DMS 273 treated with DMSO at 0.1 percent for 48 hours (cell line): ENCODE data around the gene AGXT.
A peak's percentile ranks its signal among the peaks of the same experiment; 100 is the strongest.

Experiments used
- DNase-seq: peaks from one replicate; lab custom pipeline; 2025; lab: John Stamatoyannopoulos, UW

Gene AGXT

DNA sequence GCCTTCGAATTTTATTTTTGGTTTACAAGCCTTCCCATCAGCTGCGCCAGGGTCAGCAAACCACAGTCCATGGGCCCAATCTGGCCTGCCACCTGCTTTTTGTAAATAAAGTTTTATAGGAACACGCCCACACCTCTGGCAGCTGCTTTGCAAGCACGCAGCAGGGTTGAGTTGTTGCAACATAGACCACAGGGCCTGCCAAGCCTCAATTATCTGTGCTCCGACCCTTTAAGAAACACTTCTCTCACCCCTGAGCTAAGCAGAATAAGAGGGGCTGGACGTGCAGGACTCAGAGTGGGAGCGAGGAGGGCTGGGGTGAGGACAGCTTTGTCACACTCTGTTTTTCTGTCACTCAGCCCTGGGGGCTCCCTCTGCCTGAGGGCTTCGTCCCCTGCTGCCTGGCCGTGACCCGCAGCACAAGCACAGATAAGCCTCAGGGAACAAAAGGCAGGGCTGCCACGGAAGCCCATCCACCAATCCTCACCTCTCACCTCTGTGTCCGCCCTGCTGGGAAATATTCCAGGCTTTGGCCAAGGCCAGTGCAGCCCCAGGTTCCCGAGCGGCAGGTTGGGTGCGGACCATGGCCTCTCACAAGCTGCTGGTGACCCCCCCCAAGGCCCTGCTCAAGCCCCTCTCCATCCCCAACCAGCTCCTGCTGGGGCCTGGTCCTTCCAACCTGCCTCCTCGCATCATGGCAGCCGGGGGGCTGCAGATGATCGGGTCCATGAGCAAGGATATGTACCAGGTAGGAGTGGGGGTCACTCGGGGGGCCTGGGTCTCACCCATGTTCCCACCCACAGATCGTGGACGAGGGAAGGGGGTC lies at the start of gene AGXT:
TSS of gene AGXT (plus strand) at position 539 of the 823 bp plus-strand sequence. CDS start at position 581, 42 bp downstream.
- DNase-seq = no peak

DNA sequence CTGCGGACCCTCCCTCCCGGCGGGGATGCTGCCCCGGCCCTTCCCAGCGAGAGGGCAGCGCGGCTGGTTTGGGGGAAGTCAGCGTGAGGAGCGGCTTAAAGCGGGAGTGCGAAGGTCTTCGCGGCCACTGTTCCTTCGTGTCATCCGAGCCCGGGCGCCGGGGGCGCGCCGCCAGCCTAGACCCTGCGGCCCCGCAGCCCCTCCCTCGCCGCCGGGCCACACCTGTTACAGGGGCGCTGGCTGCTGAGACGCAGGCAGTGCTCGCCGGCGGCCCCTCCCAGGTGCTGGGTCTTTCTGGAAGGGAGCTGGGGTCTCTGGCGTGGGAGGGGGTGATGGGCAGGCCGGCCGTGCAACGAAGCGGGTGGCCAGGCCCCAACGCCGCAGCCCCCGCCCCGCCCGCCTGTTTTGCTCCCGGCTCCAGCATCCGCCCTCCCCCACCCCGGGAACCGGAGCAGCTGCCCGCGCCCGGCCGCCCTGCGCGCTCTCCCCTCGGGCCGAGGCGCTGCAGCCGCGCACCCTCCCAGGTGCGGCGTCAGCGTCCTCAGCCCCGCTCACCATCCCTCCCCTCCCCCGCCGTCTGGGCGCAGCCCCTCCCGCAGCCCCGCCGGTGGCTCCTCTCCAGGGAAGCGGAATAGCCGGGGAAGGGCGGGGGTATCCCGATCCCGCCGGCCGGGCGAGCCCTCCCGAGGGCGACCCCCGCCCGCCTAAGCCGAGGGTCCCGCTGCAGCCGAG lies 49.3 kb upstream of the AGXT start:
- DNase-seq = no peak

DNA sequence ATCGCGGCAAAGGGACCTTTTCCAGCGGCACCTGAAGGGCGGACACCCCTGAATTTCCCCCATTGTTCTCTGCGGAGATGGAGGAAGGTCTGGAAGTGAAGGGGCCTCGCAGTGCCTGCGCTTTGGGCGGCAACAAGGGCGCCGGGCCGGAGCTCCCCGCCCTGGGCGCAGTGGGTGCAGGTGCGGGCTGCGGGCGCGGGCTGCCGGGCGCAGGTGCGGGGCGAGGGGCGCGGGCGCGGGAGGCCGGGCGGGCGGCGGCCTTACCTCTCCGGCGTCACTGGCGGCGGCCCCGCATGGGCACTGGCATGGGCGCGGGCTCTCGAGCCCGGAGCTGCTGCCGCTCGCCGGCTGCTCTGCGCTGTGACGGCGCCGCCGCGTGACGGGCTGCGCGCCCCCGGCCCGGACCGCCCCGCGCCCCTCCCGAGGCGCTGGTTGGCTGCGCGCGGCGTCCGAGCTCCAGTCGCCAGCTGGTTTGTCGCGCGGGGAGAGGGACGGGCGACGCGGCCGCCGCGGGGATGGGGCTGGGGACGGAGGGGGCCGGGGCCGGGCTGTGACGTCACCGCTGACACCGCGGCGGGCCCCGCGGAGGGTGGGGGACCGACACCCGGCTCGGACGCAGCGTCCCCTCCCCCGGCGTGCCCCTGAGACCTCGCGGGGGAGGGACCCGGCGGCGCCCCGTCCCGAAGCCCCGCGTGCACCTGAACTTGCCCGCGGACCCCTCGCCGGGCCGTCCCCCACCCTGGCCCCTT lies 48.6 kb upstream of the AGXT start, which contains the start of gene KIF1A:
TSS of gene KIF1A (minus strand) at position 362 of the 749 bp plus-strand sequence. CDS start 22,467 bp downstream, outside the sequence.
- DNase-seq = no peak

DNA sequence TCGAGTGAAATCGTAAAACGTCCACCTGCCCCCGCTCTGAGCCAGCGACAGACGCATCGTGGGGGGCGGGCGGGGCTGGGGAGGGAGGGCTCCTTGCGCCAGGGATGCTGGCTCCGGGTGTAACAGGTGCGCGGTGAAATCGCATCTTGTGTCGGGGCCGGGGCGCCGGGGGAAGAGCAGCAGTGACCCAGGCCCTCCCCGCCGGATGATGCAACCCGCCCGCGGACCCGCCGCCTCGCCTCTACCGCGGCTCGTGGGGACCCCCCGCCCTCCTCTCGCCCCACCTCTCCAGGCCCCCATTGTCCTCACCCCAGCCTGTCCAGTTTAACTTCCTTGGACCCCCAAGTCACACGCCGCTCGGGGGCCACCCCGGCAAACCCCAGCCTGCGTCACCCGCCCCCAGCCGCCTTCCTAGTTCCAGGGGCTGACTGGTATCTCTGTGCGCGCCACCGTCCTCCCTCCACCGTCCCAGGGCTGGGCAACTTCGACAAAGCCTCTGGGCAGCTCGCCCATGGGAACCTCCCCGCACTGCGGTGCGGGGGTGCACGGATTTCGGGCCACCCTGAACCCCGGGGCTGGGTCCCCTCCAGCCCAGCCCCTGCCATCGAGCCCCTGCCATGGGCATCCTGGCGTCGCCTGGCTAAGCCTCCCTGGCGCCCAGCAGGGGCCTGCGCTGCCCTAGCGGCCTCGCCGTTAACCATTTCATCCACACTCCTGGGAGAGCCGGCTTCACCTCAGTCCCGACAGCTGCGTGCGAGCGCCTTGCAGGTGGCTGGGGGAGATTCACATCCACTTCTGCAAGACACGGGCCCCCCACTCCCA lies 47.8 kb upstream of the AGXT start:
- no peak for DNase-seq

DNA sequence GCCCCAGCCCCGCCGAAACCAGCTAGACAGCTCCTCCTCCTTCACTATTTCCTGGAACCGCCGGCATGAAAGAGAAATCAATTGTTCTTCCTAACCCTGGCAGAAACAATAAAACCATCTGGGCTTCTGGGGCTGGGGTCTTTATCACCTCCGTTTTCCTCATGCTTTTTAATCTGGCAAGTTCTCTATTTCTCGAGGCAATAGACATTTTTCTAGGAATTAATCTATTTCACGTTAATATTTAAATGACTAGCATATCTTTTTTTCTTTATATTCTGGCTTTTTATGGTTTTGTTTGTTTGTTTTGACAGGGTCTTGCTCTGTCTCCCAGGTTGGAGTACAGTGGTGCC lies 47.2 kb upstream of the AGXT start:
- no peak for DNase-seq

DNA sequence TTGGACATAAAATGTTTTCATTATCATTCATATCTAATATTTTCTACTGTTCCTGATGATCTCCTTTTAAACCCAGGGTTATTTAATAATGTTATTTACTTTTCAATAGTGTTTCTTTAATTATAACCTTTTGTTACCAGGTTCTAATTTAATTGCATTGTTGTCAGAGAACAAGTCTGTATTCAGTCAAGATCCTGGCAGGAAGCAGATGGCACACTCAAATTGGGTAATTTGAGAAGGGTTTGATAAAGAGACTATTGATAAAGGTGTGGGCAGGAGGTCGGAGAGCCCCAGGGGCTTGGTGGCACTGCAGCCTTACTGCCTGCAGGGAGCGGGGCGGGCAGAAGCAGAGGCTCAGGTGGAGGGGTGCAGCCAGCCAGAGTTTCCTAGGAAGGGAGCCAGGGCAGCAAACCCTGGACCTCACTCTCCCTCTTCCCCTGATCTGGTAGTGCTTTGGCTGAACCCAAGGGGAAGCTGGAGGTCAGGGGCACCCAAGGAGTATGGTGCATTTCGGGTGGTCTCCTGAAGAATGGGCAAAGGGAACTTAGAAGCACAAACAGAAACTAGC lies 46.3 kb upstream of the AGXT start:
- DNase-seq = no peak

DNA sequence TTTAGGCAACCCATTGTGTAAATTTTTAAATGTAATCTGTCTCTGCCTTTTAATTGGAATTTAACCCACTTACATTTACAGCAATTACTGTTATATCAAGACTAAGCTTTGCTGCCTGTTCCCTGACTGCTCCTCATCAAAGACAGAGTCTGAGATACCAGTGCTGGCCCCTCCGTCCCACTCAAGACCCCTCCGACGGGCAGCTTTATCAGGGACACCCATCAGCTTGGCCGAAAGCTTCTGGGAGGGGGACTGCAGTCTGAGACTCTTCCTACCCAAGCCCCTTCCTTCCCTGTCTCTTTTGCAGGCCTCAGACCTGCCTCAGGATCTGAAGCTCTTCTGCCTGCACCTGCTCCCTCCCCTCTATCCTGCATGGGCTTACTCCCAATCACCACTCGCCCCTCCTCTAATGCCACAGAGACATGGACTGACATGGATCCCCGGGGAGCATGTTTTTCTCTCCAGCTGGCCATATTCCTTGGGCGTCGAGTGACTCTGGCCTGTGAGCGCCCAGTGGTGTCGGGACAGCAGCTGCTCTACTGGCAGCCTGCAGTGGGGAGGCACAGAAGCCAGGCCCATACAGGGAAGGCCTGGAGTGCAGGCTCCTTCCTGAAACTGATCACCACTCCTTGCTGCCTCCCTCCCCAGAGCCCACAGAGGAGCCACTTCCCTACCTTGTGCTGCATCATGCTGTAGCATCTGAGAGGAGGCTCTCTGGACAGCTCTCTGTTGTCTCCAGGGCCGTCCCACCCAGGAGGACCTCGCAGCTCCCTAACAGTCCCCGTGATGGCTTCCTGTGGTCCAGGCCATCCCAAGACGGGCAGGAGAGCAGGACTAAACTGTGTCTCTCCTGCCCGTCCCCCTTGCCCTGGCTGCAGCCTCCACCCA lies 44.9 kb upstream of the AGXT start:
- no peak for DNase-seq

DNA sequence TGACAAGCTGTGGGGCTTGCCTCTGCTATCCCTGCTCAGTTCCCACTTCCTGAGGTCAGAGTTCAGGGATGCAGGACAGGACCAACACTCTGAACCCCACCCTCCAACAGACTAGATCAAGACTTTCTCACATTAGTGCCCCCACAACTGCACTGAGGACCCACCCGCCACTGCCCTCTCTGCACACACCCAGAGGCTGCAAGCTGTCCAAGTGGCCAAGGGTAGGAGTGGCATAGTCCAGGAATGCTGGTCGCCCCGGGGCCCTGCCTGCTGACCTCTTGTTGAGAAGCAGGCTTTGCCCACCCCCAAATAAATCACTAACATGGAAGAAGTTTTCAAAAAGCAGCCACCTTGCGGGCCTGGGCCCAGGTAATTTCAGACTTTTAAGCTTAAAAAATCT lies 43.1 kb upstream of the AGXT start:
- no peak for DNase-seq

DNA sequence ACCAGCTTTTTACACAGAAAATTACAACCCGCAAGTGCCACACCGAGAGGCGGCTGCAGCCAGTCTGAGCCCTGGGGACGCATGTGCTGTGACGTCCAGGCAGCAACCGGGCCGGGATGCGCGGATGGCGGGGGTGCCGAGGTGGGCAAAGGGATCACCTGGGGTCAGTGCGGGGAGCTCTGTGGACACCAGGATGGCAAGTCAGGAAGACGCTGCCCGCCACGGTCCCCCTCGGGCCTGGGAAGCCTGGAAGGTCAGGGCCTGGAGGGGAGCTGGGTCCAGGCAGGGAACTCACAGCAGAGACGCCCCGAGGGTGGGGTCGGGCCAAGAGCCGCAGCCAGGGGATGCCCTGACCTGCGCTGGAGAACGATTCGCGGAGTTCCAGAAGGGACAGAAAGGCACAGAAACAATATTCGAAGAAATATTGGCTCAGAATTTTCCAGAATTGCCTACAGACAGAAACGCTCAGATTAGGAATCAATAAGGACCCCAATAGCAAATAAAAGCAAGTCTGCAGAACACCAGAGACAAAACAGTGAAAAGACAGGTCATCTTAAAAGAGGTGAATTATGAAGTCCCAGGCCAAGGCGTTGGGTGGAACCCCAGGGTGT lies 36.9 kb upstream of the AGXT start:
- no peak for DNase-seq

DNA sequence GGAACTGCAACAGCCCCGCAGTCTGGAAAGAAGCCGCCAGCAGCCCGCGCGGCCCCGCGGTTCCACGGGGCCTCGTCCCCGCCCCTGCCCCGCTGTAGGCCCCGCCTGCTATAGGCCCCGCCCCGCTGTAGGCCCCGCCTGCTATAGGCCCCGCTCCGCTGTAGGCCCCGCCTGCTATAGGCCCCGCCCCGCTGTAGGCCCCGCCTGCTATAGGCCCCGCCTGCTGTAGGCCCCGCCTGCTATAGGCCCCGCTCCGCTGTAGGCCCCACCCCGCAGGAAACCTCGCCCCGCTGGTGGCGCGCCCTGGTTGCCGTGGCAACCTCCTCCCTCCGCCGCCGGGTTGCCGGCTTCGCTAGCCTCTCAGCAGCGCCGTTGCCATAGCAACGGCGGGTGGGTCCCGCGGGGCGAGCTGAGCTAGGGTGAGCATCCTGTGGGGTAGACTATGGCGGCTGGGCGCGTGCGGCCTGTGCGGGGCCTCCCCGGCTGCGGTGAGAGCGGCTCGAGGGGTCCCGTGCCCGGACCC lies 36.4 kb upstream of the AGXT start:
- DNase-seq = peak; percentile 75

DNA sequence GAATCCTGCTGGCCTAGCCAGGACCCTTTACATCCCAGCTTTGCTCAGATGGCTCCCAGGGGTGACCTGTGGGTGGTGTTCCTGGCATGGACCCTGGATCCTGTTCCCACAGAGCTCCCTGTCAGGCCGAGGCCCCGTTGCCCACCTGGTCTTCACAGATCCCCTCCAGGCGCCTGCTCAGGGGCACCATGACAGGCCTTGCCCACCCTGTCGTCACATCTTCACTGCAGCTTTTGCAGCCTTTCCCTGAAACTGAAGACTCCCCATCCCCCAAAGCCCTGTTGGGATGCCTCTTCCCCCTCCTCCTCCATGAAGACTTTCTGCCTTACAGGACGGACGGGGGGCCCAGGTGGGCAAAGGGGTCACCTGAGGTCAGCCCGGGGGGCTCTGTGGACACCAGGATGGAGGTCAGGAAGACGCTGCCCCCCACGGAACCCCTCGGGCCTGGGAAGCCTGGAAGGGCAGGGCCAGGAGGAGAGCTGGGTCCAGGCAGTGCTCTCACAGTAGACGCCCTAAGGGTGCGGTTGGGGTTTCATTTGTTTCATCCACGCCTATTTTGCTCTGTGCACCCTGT lies 35.6 kb upstream of the AGXT start:
- no peak for DNase-seq

DNA sequence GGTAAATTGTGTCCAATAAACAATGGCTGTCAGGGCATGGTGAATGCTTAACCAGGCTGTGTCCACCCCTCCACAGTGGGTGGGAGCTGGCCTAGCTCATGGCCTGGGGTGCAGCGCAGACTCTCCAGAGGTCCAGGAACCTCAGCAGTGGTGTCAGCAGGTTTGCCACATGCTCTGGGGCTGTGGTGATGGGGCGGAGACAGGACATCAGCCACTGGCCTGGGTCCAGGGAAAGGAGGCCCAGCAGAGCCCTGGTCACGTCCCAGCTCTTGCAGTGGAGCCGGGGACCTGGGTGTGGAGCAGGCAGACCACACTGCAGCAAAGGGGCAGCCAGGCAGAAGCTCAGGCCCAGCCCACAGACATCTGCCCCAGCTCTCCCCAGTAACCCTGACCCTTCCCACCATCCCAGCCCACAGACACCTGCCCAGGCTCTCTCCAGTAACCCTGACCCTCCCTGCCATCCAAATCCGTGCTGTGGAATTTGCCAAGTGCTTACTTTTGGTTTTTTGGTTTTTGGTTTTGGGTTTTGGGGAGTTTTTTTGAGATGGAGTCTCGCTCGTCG lies 34.8 kb upstream of the AGXT start:
- DNase-seq = no peak

DNA sequence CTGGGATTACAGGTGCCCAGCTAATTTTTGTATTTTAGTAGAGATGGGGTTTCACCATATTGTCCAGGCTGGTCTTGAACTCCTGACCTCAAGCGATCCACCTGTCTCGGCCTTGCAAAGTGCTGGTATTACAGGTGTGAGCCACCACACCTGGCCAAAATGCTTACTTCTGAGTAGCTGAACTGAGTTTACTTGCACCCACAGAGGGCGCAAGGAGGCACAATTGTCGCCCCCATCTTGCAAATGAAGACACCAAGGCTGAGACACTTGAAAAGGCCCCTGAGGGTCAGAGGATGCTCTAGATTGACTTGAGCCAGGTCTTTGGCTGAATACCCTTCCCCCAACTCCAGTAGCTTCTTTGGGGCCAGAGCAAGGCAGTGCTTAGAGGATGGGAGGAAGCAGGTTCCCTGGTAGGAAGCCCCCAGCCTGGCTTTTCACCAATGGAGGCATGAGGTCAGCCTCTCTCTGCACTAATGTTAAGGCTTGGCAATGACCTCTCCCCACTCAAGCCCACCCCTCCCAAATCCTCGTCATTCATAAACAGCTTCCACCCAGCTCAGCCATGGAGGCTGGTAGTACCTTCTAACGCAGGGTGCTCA lies 34.1 kb upstream of the AGXT start:
- no peak for DNase-seq

DNA sequence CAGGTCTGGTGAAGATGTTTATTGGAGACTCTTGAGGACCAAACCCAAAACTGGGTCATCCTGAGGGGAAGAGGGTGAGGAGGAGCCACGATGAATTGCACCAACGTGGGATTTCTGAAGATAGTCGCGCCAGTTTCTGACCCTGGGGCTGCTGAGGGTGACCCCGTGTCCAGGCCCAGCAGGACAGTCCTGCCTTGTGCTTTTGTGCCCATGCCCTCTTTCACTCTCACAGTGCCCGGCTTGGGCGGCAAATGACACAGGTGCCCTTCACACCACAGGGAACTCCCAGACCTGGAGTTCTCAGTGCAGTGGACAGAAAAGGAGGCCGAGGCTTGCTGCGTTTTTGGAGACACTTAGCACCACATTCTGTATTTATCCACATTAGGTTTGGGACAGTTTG lies 33.1 kb upstream of the AGXT start:
- DNase-seq = no peak

DNA sequence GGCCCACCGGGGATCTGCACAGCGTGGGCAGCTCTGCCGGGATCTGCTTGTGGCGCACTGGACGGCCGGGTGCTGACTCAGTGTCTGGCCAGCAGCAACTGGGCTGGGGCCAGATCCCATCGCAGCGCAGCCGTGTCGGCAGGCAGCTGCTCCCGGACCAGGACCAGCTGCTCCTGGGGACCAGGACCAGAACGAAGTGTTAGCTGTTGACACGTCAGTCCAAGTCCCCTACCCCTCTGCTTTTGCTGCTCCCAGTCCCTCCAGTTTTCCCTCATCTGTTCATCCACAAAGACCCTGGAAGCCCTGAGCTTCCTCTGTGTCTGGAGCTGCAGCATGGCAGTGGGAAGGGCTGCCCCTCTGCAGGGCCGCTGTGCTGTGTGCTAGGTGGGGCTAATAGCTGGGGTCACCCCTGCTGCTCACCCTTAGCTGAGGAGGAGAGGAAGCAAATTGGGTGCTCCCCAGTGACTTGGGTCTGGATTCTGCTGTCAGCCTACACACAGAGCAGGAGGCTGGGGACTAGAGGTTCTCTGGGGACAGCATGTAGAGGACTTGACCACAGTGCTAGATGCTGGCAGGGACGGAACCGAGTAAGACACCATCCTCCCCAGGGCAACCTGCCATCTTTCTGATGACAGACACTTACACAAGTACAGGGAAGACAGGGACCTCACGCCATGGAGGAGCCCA lies 31.7 kb upstream of the AGXT start:
- no peak for DNase-seq

DNA sequence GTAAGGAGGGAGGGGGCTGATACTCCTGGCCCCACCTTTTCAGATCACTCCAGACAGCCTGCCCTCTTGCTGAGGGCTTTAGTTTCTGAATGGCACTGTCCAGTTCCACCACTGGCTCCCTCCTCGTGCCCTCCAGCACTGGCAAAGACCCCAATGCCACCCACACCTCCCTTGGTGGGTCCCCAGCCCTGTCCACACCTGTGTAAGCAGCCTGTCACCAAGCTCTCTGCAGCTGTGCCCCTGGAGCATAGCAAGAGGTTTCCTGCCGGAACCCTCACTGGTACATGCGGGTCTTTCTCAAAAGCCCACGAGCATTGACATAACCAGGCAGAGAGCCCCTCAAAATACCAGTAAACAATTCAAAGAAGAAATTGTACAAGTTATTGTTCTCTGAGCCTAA lies 31.0 kb upstream of the AGXT start:
- no peak for DNase-seq

DNA sequence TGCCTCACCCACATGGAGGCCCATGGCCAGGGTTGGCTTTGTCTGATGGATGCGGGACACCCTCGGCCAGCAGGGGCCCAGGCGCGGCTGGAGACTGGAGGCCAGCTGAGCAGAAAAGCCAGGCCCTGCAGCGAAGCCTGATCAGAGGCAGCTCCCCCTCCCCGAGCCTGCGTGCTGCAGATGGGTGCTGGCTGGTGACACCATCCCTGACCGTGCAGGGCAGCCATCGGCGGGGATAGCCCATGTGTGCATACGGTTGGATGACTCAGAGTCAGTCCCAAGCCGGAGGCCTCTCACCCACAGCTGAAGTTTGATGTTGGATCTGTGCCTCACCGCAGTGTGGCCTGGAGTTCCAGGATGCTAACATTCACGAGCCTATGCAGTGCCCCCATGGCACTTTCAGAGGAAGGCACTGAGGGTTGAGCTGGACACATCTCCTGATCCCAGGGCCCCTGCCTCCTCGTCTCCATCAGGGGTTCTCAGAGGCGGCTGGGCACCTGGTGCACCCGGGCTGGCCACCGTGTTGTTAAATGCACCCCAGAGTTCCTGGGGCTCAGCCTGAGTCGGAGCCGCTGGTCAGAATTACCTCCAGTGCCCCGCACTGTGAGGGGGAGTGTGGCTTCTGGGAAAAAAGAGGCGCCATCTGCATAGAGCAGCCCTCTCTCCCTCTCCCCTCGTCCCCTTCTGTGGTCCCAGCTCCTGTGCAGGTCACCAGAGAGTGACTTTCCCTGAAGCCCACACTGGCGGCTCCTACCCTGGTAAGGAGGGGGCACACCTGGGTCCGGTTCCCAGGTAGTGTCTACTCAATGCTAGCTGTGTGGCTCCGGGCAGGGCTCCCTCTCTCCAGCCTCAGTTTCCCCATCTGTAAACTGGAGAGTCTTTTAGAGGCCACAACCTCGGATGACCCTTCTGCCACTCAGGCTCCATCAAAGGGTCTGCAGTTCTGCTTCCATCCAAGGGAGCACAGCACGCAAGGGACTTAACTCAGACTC lies 29.2 kb upstream of the AGXT start:
- no peak for DNase-seq
